ENCODE data around the gene GPR68. TPM values are rescaled to one million over a fixed set of nuclear protein-coding genes. Genes with fewer than 3 reads are reported as not detected.
"Not testable (repeated sequence)": the region's sequence is repeated elsewhere in the genome, so short reads cannot be mapped to it uniquely, and the experiment has no call there.

Gene GPR68
- total RNA-seq, 1 donor from 2014 or later = 0.11 TPM

GRCh38 chr14:91186515-91187066 is 57.9 kb downstream of the GPR68 start:
- Mint-ChIP-seq H3K27me3 (ENCODE audit: unreplicated experiment) (no peaks in the 10 kb centered on the region), H3K4me1 (ENCODE audit: unreplicated experiment) (no peaks in the 10 kb centered on the region), H3K4me3 (ENCODE audit: unreplicated experiment) (no peak overlapping the region), H3K9me3 (ENCODE audit: unreplicated experiment) (no peaks in the 10 kb centered on the region), H3K36me3 (ENCODE audit: unreplicated experiment) (peaks cover 13% of the 10 kb centered on the region), H3K27ac (ENCODE audit: unreplicated experiment) (no peak overlapping the region)
- no peak for DNase-seq (ENCODE audit: extremely low spot score, unreplicated experiment)
- TF ChIP-seq CTCF (IDR thresholded peaks at IDR 0.05) = no peak

DNA sequence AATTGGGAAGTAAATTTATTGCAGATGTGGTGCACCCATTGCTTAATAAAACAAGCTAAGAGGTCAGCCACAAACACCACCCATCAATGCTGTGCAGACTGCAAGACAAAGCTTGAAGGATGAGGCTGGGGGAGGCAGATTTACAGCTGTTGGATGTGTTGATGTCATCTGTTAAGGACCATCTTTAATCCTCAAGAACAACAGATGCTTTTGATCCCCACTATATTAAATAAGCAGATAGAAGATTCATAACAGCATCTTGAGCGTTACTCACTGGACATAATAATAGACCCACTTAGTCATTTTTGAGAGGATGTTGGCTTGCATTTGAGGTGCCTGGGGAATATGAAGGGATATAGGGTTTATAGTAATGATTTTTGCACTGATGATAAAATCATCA is 58.8 kb downstream of the GPR68 start:
- no peaks in the 10 kb centered on the region for H3K27me3 Mint-ChIP-seq (ENCODE audit: unreplicated experiment)
- no peak overlapping the region for H3K4me3 Mint-ChIP-seq (ENCODE audit: unreplicated experiment)
- peaks cover 12% of the 10 kb centered on the region for H3K36me3 Mint-ChIP-seq (ENCODE audit: unreplicated experiment)
- DNase-seq (ENCODE audit: extremely low spot score, unreplicated experiment) = no peak
- no peaks in the 10 kb centered on the region for H3K4me1 Mint-ChIP-seq (ENCODE audit: unreplicated experiment)
- H3K27ac Mint-ChIP-seq (ENCODE audit: unreplicated experiment) = no peak overlapping the region
- TF ChIP-seq CTCF (IDR thresholded peaks at IDR 0.05) = no peak
- no peaks in the 10 kb centered on the region for H3K9me3 Mint-ChIP-seq (ENCODE audit: unreplicated experiment)

DNA sequence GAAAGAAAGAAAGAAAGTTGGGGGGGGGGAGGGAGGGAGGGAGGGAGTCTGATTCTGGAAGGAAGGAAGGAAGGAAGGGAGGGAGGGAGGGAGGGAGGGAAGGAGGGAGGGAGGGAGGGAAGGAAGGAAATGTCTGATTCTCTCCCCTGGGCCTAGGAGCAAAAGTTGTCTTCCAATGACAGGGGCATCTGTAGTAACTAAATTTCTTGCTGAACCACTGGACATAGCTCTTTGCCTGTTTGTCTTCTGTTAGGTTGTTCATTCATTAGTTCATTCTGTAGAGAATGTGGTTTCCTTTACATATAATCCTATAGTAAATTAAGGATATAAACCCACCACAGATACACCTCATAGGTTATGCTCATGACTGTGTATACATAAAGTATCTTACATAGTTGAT is 59.9 kb downstream of the GPR68 start:
- no peaks in the 10 kb centered on the region for H3K9me3 Mint-ChIP-seq (ENCODE audit: unreplicated experiment)
- H3K4me3 Mint-ChIP-seq (ENCODE audit: unreplicated experiment) = no peak overlapping the region
- peaks cover 8% of the 10 kb centered on the region for H3K36me3 Mint-ChIP-seq (ENCODE audit: unreplicated experiment)
- no peaks in the 10 kb centered on the region for H3K27me3 Mint-ChIP-seq (ENCODE audit: unreplicated experiment)
- no peak overlapping the region for H3K27ac Mint-ChIP-seq (ENCODE audit: unreplicated experiment)
- H3K4me1 Mint-ChIP-seq (ENCODE audit: unreplicated experiment) = no peaks in the 10 kb centered on the region
- no peak for DNase-seq (ENCODE audit: extremely low spot score, unreplicated experiment)
- TF ChIP-seq CTCF (IDR thresholded peaks at IDR 0.05) = no peak

DNA sequence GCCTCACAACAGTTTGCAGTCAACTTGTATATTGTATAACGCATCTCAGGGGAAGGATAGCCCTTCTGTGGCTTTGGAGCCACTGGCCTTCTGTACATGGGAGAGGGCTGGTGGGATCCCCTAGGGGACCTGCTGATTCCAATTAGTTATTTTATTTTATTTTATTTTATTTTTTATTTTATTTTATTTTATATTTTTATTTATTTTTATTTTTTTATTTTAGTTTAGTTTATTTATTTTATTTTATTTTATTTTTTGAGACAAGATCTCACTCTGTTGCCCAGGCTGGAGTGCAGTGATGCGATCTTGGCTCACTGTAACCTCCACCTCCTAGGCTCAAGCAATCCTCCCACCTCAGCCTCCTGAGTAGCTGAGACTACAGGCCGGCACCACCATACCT is 61.8 kb downstream of the GPR68 start:
- not testable (repeated sequence) for H3K4me1 Mint-ChIP-seq (ENCODE audit: unreplicated experiment); H3K27ac Mint-ChIP-seq (ENCODE audit: unreplicated experiment); DNase-seq (ENCODE audit: extremely low spot score, unreplicated experiment); H3K4me3 Mint-ChIP-seq (ENCODE audit: unreplicated experiment); H3K9me3 Mint-ChIP-seq (ENCODE audit: unreplicated experiment); H3K36me3 Mint-ChIP-seq (ENCODE audit: unreplicated experiment); H3K27me3 Mint-ChIP-seq (ENCODE audit: unreplicated experiment)

Other genes starting within 250 kb of the GPR68 start
- gene RPS6KA5, start 184.1 kb downstream of the GPR68 start, total RNA-seq = 2.6 and 3.4 TPM in 2 replicates
- gene DGLUCY, start 130.6 kb downstream of the GPR68 start, total RNA-seq = 20.4 and 29.3 TPM in 2 replicates
- gene CCDC88C, start 173.1 kb upstream of the GPR68 start, total RNA-seq = 1.1 and 1.4 TPM in 2 replicates